Islet precursor cell (in vitro differentiated cells): ENCODE data around the gene SEMA3C.

Source experiments
- DNase-seq: peaks from one replicate; pipeline ENCODE4 v3.0.0-alpha.2; 2018

SEMA3C gene

GRCh38 chr7:80847895-80848294 is 71.0 kb downstream of the SEMA3C start:
- no peak for DNase-seq

- no peak for DNase-seq
Observed at GRCh38 chr7:80847027-80847426, 71.8 kb downstream of the SEMA3C start.

- DNase-seq, result no peak
Observed at GRCh38 chr7:80844916-80845315, 73.9 kb downstream of the SEMA3C start.

GRCh38 chr7:80843018-80843677 is 75.7 kb downstream of the SEMA3C start:
- DNase-seq, result no peak

- DNase-seq, result no peak
Observed at GRCh38 chr7:80842022-80842790, 76.6 kb downstream of the SEMA3C start.

GRCh38 chr7:80841423-80841955 is 77.4 kb downstream of the SEMA3C start:
- DNase-seq, result no peak

- DNase-seq, result no peak
Observed at GRCh38 chr7:80840681-80841080, 78.2 kb downstream of the SEMA3C start.

GRCh38 chr7:80839855-80840254 is 79.0 kb downstream of the SEMA3C start:
- no peak for DNase-seq

- no peak for DNase-seq
Observed at GRCh38 chr7:80838643-80839042, 80.2 kb downstream of the SEMA3C start.

GRCh38 chr7:80837345-80837744 is 81.5 kb downstream of the SEMA3C start:
- no peak for DNase-seq

- no peak for DNase-seq
Observed at GRCh38 chr7:80835251-80835650, 83.6 kb downstream of the SEMA3C start.

GRCh38 chr7:80833289-80834268 is 85.3 kb downstream of the SEMA3C start:
- no peak for DNase-seq

GRCh38 chr7:80832006-80832405 is 86.8 kb downstream of the SEMA3C start:
- DNase-seq, result no peak

- DNase-seq, result no peak
Observed at GRCh38 chr7:80830584-80831285, 88.1 kb downstream of the SEMA3C start.

GRCh38 chr7:80830010-80830409 is 88.8 kb downstream of the SEMA3C start:
- DNase-seq, result no peak

GRCh38 chr7:80829527-80829926 is 89.3 kb downstream of the SEMA3C start:
- DNase-seq, result no peak

GRCh38 chr7:80827239-80827633 is 91.6 kb downstream of the SEMA3C start:
- DNase-seq, result no peak

- no peak for DNase-seq
Observed at GRCh38 chr7:80826520-80827238, 92.2 kb downstream of the SEMA3C start.

GRCh38 chr7:80825499-80825898 is 93.4 kb downstream of the SEMA3C start:
- no peak for DNase-seq

- no peak for DNase-seq
Observed at GRCh38 chr7:80824253-80824652, 94.6 kb downstream of the SEMA3C start.

GRCh38 chr7:80823057-80823456 is 95.8 kb downstream of the SEMA3C start:
- no peak for DNase-seq
